ENCODE results near the gene PCCA.

DNA sequence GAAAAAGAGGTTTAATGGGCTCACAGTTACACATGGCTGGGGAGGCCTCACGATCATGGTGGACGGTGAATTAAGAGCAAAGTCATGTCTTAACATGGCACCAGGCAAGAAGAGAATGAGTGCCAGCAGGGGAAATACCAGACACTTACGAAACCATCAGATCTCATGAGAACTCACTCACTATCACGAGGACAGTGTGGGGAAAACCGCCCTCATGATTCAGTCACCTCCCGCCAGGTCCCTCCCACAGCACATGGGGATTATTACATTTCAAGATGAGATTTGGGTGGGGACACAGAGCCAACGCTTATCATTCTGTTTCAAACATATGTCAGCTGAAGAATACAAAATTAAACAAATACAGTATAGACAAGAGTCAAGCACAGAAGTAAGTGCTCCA lies 165.1 kb downstream of the PCCA start:
- TF ChIP-seq, protein P1, sequence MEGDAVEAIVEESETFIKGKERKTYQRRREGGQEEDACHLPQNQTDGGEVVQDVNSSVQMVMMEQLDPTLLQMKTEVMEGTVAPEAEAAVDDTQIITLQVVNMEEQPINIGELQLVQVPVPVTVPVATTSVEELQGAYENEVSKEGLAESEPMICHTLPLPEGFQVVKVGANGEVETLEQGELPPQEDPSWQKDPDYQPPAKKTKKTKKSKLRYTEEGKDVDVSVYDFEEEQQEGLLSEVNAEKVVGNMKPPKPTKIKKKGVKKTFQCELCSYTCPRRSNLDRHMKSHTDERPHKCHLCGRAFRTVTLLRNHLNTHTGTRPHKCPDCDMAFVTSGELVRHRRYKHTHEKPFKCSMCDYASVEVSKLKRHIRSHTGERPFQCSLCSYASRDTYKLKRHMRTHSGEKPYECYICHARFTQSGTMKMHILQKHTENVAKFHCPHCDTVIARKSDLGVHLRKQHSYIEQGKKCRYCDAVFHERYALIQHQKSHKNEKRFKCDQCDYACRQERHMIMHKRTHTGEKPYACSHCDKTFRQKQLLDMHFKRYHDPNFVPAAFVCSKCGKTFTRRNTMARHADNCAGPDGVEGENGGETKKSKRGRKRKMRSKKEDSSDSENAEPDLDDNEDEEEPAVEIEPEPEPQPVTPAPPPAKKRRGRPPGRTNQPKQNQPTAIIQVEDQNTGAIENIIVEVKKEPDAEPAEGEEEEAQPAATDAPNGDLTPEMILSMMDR (IDR thresholded peaks at IDR 0.05; ENCODE audit: borderline replicate concordance, extremely low read depth, low read length, poor library complexity, severe bottlenecking): no peak
- no peak for TF ChIP-seq EZH2 (IDR thresholded peaks at IDR 0.05; ENCODE audit: borderline replicate concordance, low read depth, low read length, severe bottlenecking)

Measured in DND-41 (cell line).